GM19372 (cell line): ENCODE data around the gene PDCD7.
"Not testable (repeated sequence)": the region's sequence is repeated elsewhere in the genome, so short reads cannot be mapped to it uniquely, and the experiment has no call there.

Experiments
- ATAC-seq: cut with Tn5 transposase; IDR thresholded peaks from one replicate; pipeline ENCODE4 v1.9.1; 2021; ENCODE audit warnings: mild to moderate bottlenecking, low read depth, moderate library complexity; ENCODE audit not compliant: unreplicated experiment

PDCD7 gene

GRCh38 chr15:65093793-65094170 is 39.8 kb downstream of the PDCD7 start:
- not testable (repeated sequence) for ATAC-seq

- no peak for ATAC-seq
Measured at GRCh38 chr15:65092911-65093792, 40.5 kb downstream of the PDCD7 start.

- ATAC-seq, result no peak
Measured at GRCh38 chr15:65091946-65092770, 41.5 kb downstream of the PDCD7 start.

- ATAC-seq, result no peak
Measured at GRCh38 chr15:65089206-65089824, 44.3 kb downstream of the PDCD7 start.

DNA sequence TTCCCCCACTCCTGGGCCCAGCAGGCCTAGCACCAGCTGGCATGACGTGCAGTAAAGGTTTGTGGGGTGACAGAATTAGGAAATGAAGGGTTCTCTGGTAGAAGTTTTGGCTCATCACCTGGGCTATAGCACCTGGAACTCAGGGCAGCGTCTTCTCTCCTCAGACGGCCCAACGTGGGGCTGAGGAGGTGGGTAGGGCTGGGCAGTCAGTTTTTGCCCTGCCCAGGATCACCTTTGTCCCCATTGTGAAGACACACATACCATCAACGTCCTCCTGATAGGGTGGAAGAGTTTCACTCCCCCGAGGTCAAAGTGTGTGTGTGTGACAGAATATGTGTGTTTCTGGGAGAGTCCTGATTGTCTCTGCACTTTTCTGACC is 45.0 kb downstream of the PDCD7 start:
- no peak for ATAC-seq

DNA sequence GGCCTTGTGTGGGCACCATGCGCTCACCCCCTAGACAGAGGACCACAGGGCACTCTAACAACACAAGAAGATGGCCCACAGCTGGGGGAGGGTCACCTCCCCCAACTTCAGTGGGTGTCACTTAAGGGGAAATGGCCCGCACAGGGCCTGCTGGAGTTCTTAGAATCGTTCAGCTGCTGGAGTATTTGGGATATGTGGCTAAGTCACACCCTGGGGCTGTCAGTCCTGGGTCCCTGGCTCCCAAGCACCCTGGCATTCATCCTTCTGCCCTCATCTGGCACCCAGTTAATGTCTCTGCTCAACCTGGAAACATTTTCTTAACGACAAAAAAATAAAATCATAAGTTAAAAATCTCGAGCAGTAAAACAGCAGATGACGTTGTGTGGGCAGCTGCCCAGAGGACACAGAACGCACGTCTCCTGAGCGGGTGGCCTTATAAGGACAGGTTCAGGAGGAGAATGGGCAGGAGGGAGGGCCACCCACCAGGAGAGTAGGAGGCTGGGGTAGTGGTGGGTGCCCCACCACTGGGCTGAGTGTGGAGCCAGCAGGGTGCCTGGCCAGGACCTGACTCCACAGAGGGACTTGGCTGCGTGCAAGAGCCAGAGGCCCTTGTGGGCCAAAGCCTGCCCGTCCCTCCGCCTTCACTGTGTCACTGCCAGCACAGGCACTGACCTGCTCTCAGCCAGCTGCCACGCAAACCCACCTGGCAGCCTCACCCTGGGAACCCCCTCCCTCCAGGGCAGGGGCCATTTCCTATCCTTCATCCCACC is 45.5 kb downstream of the PDCD7 start:
- no peak for ATAC-seq

DNA sequence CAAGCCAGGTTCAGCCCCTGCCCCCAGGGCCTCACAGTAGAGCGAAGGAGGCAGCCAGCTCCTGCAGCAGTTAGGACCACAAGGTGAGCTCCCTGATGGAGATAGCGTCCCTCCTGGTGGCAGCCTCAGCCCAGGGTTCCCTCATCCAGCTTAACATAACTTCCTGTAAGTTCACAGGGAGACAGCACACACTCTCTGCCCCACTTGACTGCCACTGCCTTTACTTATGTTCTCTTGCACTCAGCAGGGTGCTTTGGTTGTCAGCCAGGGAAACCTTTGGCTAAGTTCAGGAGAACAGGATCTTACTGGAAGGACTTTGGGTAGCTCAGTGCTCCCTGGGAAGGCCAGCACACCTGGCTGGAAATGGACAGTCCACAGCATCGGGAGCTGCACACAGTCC is 46.2 kb downstream of the PDCD7 start:
- ATAC-seq, result no peak

GRCh38 chr15:65086680-65087111 is 46.9 kb downstream of the PDCD7 start:
- no peak for ATAC-seq

DNA sequence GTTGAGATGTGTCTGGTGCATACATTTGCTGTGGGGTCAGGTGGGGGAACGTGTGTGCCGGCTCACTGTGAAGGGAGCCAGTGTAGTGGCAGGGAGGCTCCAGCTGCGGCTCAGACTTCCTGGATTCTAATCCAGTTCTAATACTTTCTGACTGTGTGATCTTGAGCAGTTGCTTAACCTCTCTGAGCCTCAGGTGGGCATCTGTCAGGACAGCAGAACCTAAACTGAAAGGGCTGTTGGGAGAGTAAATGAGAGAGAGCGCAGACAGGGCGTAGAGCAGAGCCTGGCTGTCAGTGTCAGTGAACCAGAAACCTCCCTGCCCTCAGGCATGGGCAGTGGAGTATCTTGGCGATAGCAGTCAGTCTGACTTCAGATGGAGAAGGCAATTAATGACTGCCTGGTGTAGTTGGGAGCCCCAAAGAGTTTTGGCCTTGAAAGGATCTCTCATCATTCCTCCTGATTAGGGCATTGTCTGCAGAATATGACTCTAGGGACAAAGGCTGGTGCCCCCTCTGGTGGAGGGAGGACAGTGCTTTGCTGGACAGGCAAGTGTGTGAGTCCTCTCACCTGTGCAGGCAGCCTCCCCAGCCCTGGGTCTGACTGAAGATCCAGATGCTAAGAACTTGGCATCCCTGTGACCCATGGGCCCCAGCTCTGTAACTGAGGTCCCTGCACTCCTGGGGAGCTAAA is 47.5 kb downstream of the PDCD7 start:
- no peak for ATAC-seq

DNA sequence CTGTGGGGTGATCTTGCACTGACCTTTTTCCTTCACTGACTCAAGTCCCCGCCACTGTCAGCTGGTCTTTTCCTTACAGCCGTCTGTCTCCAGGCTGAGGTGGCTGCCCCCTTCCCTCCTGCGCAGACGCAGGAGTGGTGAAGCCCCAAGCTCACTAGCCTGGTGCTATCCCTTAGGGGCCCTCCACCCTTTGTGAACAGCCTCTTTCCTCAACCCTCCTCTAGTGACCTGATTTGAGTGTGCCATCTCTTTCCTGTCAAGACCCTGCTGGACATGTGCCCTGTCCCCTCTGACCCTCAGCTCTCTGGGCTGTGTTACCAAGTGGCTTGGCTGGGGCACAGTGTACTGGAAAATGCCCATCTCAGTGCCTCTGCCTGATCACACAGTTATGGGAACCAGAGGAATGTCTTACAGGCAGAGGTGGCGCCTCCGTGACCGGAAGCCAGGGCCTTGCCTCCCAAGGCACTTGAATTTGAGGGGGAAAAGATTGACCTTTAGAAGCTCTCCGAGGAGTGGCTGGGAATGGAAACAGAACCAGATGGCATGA is 48.3 kb downstream of the PDCD7 start:
- ATAC-seq, result no peak

- ATAC-seq, result no peak
Measured at GRCh38 chr15:65084500-65085206, 49.0 kb downstream of the PDCD7 start.

GRCh38 chr15:65083262-65083701 is 50.3 kb downstream of the PDCD7 start:
- ATAC-seq, result no peak

DNA sequence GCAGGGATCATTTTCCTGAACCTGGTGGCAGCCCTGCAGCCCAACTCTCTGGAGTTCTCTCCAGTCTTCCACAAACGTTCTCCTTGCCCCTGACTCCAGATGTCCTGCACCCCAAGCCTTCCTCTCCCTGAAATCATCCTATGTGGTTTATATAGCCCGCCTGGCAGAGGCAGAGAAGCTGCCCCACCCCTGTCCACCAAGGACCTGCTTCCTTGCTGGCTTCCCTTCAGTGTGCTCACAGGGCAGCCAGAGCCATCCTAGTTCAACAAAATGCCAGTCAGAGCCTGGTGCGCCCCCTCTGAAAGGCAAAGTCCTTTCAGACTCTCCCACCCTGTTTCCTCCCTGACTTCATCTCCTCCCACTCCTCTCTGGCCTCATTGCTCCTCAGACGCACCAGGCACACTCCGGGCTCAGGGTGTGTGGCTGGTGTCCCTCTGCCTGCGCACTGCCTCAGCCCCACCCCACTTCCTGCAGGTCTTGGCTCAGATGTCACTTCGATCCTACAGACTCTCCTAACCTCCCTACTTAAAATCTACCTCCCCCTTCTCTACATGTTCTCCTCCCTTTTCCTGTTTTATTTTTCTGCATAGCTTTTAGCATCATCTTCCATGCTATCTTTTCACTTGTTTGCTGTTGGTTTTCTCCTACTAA is 51.2 kb downstream of the PDCD7 start:
- ATAC-seq, result no peak

DNA sequence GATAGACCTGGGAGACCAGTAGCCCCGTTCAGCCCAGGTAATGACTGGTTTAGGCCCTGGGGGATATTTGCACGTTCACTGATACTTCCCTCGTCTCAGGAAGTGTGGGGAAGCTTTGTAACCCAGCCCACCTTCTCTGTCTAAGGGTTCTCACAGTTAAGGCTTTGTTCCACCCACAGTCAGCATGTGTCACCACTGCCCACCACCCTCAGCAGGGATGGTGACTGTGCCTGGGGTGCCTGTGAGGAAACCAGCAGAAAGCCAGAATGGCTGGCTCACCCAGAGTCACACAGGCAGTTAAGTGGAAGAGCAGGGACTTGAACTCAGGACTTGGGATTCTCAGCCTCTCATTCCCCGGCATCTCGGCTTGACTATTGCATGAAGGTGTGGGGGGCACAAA is 51.9 kb downstream of the PDCD7 start:
- ATAC-seq, result no peak

- ATAC-seq, result no peak
Measured at GRCh38 chr15:65081270-65081669, 52.3 kb downstream of the PDCD7 start.

DNA sequence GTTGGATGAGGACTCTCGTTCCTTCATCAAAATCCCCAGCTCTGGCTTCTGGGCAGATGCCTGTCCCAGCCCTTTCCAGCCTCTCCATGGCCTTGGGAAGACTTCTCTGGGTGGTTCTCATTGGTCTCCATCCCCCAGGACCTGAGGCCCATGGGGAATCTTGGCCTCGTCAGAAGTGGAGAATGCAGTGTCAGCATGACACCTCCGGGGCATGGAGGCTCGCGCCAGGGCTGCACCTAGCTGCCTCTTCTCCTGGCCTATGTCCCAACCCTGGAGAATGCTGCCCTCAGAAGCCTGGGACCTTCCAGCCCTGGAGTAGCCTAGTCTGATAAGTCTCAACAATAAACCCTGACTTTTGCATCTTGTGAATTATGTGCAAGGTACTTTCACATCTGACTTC is 54.0 kb downstream of the PDCD7 start:
- ATAC-seq, result no peak

- no peak for ATAC-seq
Measured at GRCh38 chr15:65077981-65078352, 55.6 kb downstream of the PDCD7 start.

DNA sequence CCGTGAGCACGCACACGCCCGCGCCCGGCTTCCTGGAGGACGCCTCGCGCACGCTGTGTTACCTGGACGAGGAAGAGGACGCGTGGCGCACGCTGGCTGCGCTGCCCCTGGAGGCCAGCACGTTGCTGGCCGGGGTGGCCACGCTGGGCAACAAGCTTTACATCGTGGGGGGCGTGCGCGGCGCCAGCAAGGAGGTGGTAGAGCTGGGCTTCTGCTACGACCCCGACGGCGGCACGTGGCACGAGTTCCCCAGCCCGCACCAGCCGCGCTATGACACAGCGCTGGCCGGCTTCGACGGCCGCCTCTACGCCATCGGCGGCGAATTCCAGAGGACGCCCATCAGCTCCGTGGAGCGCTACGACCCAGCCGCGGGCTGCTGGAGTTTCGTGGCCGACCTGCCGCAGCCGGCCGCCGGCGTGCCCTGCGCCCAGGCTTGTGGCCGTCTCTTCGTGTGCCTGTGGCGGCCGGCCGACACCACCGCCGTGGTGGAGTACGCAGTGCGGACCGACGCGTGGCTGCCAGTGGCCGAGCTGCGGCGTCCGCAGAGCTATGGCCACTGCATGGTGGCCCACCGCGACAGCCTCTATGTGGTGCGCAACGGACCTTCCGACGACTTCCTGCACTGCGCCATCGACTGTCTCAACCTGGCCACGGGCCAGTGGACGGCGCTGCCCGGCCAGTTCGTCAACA is 56.2 kb downstream of the PDCD7 start:
- no peak for ATAC-seq
